B cell (primary cell): ENCODE measurements around the gene GULP1.

ENCODE experiments used
- EZH2 ChIP-seq: IDR thresholded peaks from 2 replicates; pipeline ENCODE4 v1.6.1; 2012; ENCODE audit warnings: borderline replicate concordance, low read depth, mild to moderate bottlenecking, moderate library complexity, low read length; ENCODE audit not compliant: insufficient read depth, poor library complexity, severe bottlenecking
- TF ChIP-seq, protein P1 (sequence below): fragments of 200-600 bp; IDR thresholded peaks from one replicate; pipeline ENCODE4 v1.8.0; 2022; ENCODE audit warnings: antibody characterized with exemption, mild to moderate bottlenecking

DNA sequence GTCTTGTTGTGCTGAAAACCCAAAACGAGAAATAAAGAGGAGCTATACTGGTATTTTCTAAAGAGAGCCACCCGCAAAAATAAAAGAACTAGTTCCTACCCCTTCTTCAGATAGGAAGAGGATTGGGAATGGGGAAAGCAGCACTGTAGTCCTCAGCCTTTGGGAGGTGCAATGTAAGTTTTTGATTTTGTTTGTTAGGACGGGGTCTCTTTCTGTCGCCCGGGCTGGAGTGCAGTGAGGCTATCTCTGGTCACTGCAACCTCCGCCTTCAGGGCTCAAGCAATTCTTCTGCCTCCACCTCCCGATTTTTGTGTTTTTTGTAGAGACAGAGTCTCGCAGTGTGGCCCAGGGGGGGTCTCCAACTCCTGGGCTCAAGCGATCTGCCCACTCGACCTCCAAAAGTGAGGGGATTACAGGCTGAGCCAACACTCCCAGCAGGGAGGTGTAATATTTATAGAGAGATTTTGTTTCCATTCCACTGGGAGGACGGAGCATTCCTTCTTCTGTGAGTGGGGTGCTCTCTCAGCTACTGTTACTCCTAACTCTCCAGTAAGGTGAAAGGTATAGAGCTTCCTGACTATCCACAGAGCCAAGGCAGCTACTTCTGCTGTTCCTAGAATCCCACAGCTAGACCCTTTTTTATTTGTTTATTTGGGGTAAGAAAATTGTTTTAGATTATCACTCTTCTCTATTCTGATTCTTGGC lies 13.1 kb upstream of the GULP1 start:
- TF ChIP-seq, protein P1, sequence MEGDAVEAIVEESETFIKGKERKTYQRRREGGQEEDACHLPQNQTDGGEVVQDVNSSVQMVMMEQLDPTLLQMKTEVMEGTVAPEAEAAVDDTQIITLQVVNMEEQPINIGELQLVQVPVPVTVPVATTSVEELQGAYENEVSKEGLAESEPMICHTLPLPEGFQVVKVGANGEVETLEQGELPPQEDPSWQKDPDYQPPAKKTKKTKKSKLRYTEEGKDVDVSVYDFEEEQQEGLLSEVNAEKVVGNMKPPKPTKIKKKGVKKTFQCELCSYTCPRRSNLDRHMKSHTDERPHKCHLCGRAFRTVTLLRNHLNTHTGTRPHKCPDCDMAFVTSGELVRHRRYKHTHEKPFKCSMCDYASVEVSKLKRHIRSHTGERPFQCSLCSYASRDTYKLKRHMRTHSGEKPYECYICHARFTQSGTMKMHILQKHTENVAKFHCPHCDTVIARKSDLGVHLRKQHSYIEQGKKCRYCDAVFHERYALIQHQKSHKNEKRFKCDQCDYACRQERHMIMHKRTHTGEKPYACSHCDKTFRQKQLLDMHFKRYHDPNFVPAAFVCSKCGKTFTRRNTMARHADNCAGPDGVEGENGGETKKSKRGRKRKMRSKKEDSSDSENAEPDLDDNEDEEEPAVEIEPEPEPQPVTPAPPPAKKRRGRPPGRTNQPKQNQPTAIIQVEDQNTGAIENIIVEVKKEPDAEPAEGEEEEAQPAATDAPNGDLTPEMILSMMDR, result no peak
- TF ChIP-seq EZH2, result no peak
